Smooth muscle cell (in vitro differentiated cells): ENCODE measurements around the gene NDUFV1. TPM values are rescaled to one million over a fixed set of nuclear protein-coding genes. Genes with fewer than 3 reads are reported as not detected.

Experiments used
- DNase-seq: peaks from one replicate; lab custom pipeline; 2025; ENCODE audit not compliant: unreplicated experiment; lab: John Stamatoyannopoulos, UW
- H2AFZ ChIP-seq: fragments of 200-600 bp; sonication (generic); 2 replicates; pipeline ENCODE4 v1.6.0; 2016; ENCODE audit warnings: antibody characterized with exemption, low read depth, mild to moderate bottlenecking
- H3F3A ChIP-seq: fragments of 200-600 bp; sonication (generic); 2 replicates; pipeline ENCODE4 v1.6.0; 2017; ENCODE audit warnings: antibody characterized with exemption, low read depth
- H3K27ac ChIP-seq: fragments of 200-600 bp; sonication (generic); 2 replicates; pipeline ENCODE4 v1.5.1; 2016; ENCODE audit warnings: low read depth, mild to moderate bottlenecking
- H3K27me3 ChIP-seq: fragments of 200-600 bp; sonication (generic); 2 replicates; pipeline ENCODE4 v1.6.1; 2016; ENCODE audit warnings: low read depth, mild to moderate bottlenecking
- H3K36me3 ChIP-seq: fragments of 200-600 bp; sonication (generic); 2 replicates; pipeline ENCODE4 v1.5.1; 2016; ENCODE audit warnings: low read depth
- H3K4me1 ChIP-seq: fragments of 200-600 bp; sonication (generic); 2 replicates; pipeline ENCODE4 v1.5.1; 2016; ENCODE audit warnings: low read depth
- H3K4me2 ChIP-seq: fragments of 200-600 bp; sonication (generic); 2 replicates; pipeline ENCODE4 v1.6.0; 2016; ENCODE audit warnings: mild to moderate bottlenecking
- H3K4me3 ChIP-seq: fragments of 200-600 bp; sonication (generic); 2 replicates; pipeline ENCODE4 v1.5.1; 2016; ENCODE audit warnings: mild to moderate bottlenecking
- H3K79me2 ChIP-seq: fragments of 200-600 bp; sonication (generic); 2 replicates; pipeline ENCODE4 v1.6.0; 2016; ENCODE audit warnings: low read depth, mild to moderate bottlenecking
- H3K9ac ChIP-seq: fragments of 200-600 bp; sonication (generic); 2 replicates; pipeline ENCODE4 v1.6.0; 2016; ENCODE audit warnings: low read depth
- H3K9me3 ChIP-seq: fragments of 200-600 bp; sonication (generic); replicated peaks from 2 replicates; pipeline ENCODE4 v1.5.1; 2016; ENCODE audit warnings: low read depth
- H4K20me1 ChIP-seq: fragments of 200-600 bp; sonication (generic); 2 replicates; pipeline ENCODE4 v1.6.0; 2016; ENCODE audit warnings: low read depth
- WGBS: methylation state at CpG from one replicate; pipeline ENCODE4 v1.1.7; 2016; ENCODE audit warnings: low lambda C conversion rate; 5-methylcytosine and 5-hydroxymethylcytosine counted together
- polyA plus RNA-seq: library from polyadenylated mRNA; unstranded; fragments of >200 nt; fragmentation: Nextera tagmentation; extraction: Ambion mirVana; gene quantifications from 2 replicates; pipeline ENCODE4 v1.2.1, GENCODE V29; 2016
- total RNA-seq: library from RNA; depleted of rRNA; stranded (reverse); fragments of >200 nt; gene quantifications from 2 replicates; pipeline ENCODE4 v1.2.3, GENCODE V29; 2014
- TF ChIP-seq, protein P1 (sequence below): fragments of 200-600 bp; sonication (generic); IDR thresholded peaks from 2 replicates; pipeline ENCODE4 v1.5.1; 2017; ENCODE audit warnings: borderline replicate concordance, mild to moderate bottlenecking, antibody characterized with exemption; ENCODE audit not compliant: insufficient read depth, poor library complexity, severe bottlenecking

The NDUFV1 gene
- total and polyA plus RNA-seq, 2 experiments from 2014 or later, result 111 to 201 TPM

DNA sequence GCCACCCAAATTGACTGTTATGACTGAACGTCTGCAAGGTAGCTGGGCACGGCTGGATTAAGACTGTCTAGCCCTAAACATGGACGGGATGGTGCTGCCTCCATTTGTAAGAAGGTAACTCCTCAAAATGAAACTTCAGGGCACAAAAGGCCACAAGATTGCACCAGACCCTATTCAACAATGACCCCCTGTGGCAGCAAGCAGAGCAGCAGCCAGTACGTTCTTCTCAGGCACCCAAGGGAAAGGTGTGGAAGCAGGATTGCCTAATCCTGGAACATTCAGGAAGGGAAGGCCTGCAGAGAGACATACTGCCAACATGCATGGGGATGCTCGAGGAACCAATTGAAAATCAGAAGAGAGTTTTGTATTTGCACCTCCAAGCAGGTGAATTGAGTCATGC is 37.3 kb downstream of the NDUFV1 start:
- Histone ChIP-seq H3K4me1 (no peaks in the 10 kb centered on the region), H4K20me1 (no peaks in the 10 kb centered on the region), H3K9ac (no peak overlapping the region), H3K9me3 (no peaks in the 10 kb centered on the region), H3F3A (no peaks in the 10 kb centered on the region), H3K27me3 (peaks cover 6% of the 10 kb centered on the region), H3K79me2 (no peaks in the 10 kb centered on the region), H3K4me3 (no peak overlapping the region), H2AFZ (no peak overlapping the region), H3K27ac (no peak overlapping the region), H3K36me3 (no peaks in the 10 kb centered on the region), H3K4me2 (no peak overlapping the region)
- 92% methylated on average over 5 of the region's 5 CpGs for WGBS
- no peak for DNase-seq
- TF ChIP-seq, protein P1, sequence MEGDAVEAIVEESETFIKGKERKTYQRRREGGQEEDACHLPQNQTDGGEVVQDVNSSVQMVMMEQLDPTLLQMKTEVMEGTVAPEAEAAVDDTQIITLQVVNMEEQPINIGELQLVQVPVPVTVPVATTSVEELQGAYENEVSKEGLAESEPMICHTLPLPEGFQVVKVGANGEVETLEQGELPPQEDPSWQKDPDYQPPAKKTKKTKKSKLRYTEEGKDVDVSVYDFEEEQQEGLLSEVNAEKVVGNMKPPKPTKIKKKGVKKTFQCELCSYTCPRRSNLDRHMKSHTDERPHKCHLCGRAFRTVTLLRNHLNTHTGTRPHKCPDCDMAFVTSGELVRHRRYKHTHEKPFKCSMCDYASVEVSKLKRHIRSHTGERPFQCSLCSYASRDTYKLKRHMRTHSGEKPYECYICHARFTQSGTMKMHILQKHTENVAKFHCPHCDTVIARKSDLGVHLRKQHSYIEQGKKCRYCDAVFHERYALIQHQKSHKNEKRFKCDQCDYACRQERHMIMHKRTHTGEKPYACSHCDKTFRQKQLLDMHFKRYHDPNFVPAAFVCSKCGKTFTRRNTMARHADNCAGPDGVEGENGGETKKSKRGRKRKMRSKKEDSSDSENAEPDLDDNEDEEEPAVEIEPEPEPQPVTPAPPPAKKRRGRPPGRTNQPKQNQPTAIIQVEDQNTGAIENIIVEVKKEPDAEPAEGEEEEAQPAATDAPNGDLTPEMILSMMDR, result no peak

DNA sequence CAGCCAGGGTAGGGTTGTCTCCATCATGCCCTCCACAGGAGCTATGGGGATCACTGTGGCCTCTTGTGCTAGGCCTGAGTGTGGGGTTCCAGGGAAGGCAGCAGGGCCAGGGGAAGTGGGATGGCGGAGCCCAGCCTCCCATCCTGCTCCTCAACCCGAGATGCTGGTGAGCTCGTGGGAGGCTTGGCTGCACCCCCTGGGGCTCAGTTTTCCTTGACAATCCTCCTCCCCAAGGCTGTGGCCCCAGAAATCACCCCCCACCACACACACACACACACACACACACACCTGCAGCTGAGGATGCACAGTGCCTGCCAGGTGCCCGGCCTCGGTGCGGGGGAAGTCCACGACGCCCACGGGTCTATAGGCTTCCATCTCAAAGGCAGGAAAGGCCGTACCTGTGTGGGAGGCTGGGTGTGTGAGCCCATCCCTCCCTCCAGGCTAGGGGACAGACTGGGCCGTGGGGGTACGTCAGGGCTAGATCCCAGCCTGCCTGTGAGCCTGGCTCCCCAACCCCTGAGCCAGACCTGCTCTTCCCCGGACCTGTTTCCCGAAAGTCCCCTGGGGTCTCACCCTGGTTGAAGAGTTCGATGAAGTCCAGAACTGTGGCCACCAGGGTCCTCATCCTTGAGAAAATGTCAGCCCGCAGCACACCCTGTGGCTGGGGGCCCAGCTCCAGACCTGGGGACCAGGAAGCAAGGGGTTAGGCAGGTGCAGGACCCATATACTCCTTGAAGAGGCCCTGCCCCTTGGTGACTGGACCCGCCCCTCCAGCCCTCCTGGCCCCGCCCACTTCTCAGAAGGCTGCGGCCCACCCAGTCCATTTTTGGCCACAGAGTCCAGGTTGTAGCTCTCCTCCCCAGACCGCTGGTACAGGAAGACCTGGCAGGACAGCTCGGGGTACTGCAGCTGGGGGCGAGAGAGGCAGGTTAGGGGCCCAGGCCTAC is 38.0 kb downstream of the NDUFV1 start:
- Histone ChIP-seq H3F3A (no peaks in the 10 kb centered on the region), H4K20me1 (no peaks in the 10 kb centered on the region), H3K4me2 (no peak overlapping the region), H3K9ac (no peak overlapping the region), H2AFZ (no peak overlapping the region), H3K27ac (no peak overlapping the region), H3K9me3 (no peaks in the 10 kb centered on the region), H3K4me3 (no peak overlapping the region), H3K4me1 (no peaks in the 10 kb centered on the region), H3K79me2 (no peaks in the 10 kb centered on the region), H3K27me3 (peaks cover 6% of the 10 kb centered on the region), H3K36me3 (no peaks in the 10 kb centered on the region)
- TF ChIP-seq, protein P1, result no peak
- DNase-seq, result no peak
- WGBS, result 92% methylated on average over 22 of the region's 22 CpGs

DNA sequence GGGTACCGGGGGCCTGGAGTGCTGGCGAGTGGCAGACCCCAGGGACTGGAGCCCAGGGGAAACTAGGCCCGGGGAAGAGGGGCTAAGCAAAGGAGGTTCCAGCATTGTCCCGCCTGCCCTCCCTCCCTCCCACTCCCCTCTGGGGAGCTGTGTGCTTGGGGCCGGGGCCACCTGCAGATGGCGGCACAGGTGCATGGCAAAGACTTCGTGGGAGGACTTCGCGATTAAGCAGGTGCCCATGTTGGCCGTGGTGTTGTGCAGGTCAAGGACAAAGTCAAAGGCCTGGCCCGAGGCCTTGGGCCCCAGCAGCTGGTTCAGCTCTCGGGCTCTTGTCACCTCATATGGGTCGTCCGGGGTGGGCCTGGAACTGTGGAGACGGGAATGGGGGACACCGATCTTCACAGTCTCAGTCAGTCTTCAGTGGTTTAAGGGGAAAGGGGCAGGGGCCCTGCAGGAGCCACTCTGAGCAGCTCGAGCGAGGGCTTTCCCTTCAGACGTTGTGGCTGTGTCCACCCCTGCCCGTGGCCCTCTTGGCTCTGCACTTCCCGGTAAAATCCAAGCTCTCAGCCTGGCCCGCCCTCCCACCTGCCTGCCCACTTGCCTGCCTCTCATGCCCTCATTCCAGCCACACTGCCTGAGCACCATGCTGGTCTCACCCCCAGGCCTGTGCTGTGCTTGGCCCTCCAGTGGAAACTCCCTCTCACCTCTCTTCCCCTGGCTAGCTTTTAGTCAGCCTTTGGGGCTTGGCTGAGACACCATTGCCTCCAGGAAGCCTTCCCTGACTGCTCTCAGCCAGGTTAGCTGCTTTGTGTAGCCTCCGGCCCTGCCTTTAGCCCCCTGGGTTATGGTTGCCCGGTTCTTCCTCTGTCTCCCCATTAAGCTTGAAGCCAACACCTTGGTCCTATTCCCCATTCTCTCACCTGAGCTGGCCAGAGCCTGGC is 39.1 kb downstream of the NDUFV1 start:
- H3K4me3 ChIP-seq, result no peak overlapping the region
- H3K4me2 ChIP-seq, result no peak overlapping the region
- no peaks in the 10 kb centered on the region for H3K79me2 ChIP-seq
- no peaks in the 10 kb centered on the region for H3K9me3 ChIP-seq
- H3K27ac ChIP-seq, result no peak overlapping the region
- no peaks in the 10 kb centered on the region for H3K27me3 ChIP-seq
- no peaks in the 10 kb centered on the region for H3K4me1 ChIP-seq
- 89% methylated on average over 23 of the region's 24 CpGs for WGBS
- no peak overlapping the region for H2AFZ ChIP-seq
- no peaks in the 10 kb centered on the region for H4K20me1 ChIP-seq
- DNase-seq, result no peak
- H3F3A ChIP-seq, result no peaks in the 10 kb centered on the region
- TF ChIP-seq, protein P1, result no peak
- H3K36me3 ChIP-seq, result no peaks in the 10 kb centered on the region
- no peak overlapping the region for H3K9ac ChIP-seq
